SK-N-SH (cell line): Measurements from ENCODE around the gene TBPL1. TPM values are rescaled to one million over a fixed set of nuclear protein-coding genes. Genes with fewer than 3 reads are reported as not detected.

ENCODE experiments used
- CTCF ChIA-PET: fragments of 300-600, 350-600 bp; formaldehyde crosslinking; extraction: SDS; loops from one replicate; lab custom pipeline; 2021; lab: Yijun Ruan, JAX
- POLR2A ChIA-PET: fragments of 350-600 bp; sonication (Branson Sonifier 250); formaldehyde crosslinking; extraction: SDS; loops from one replicate; lab custom pipeline; 2020; ENCODE audit warnings: antibody characterized with exemption, inconsistent platforms; lab: Yijun Ruan, JAX
- DNase-seq: peaks from one replicate; pipeline ENCODE4 v3.0.0; 2012
- H2AFZ ChIP-seq: fragments of 200-600 bp; sonication (generic); 2 replicates; pipeline ENCODE4 v1.8.1; 2016; ENCODE audit warnings: antibody characterized with exemption, mild to moderate bottlenecking, low read depth
- H3F3A ChIP-seq: fragments of 200-600 bp; sonication (generic); replicated peaks from 2 replicates; pipeline ENCODE3; 2016; ENCODE audit warnings: antibody characterized with exemption, mild to moderate bottlenecking; ENCODE audit not compliant: insufficient read depth
- H3K27ac ChIP-seq, 2 experiments: fragments of 200-500 bp in 1 of 2; fragments of 200-600 bp in 1 of 2; sonication (Bioruptor generic) in 1 of 2; sonication (generic), shearing (Covaris generic) in 1 of 2; 2 replicates each; pipeline versions ENCODE4 v1.5.1 to v1.6.1; 2014 to 2016; ENCODE audit warnings: low read depth in 2 of 2, inconsistent platforms in 1 of 2, low read length in 1 of 2, mild to moderate bottlenecking in 1 of 2, mixed read lengths in 1 of 2
- H3K27me3 ChIP-seq: fragments of 200-600 bp; sonication (generic), shearing (Covaris generic); 2 replicates; pipeline ENCODE4 v1.6.1; 2016; ENCODE audit warnings: mixed run types; ENCODE audit not compliant: insufficient read depth
- H3K36me3 ChIP-seq, 2 experiments: fragments of 200-500 bp in 1 of 2; fragments of 200-600 bp in 1 of 2; sonication (Bioruptor generic) in 1 of 2; sonication (generic) in 1 of 2; replicated peaks in 1 of 2; 2 replicates each; pipeline versions ENCODE3 to v1.5.1; 2014 to 2016; ENCODE audit warnings: low read length in 1 of 2, mild to moderate bottlenecking in 1 of 2; ENCODE audit not compliant: insufficient read depth in 2 of 2, control insufficient read depth in 1 of 2
- H3K4me1 ChIP-seq, 2 experiments: fragments of 200-500 bp in 1 of 2; fragments of 200-600 bp in 1 of 2; sonication (Bioruptor generic) in 1 of 2; sonication (generic), shearing (Covaris generic) in 1 of 2; 2 replicates each; pipeline versions ENCODE4 v1.5.1 to v1.6.1; 2014 to 2016; ENCODE audit warnings: low read depth in 1 of 2, low read length in 1 of 2, mixed run types in 1 of 2; ENCODE audit not compliant: insufficient read depth in 2 of 2, control insufficient read depth in 1 of 2
- H3K4me2 ChIP-seq: fragments of 200-600 bp; sonication (generic), shearing (Covaris generic); 2 replicates; pipeline ENCODE4 v1.6.1; 2017; ENCODE audit warnings: mixed run types
- H3K4me3 ChIP-seq, 2 experiments: fragments of 200-500 bp in 1 of 2; fragments of 200-600 bp in 1 of 2; sonication (Bioruptor generic) in 1 of 2; sonication (generic), shearing (Covaris generic) in 1 of 2; 2 replicates each; pipeline versions ENCODE4 v1.5.1 to v1.8.1; 2014 to 2016; ENCODE audit warnings: low read depth in 2 of 2, inconsistent platforms in 1 of 2, low read length in 1 of 2, mild to moderate bottlenecking in 1 of 2, mixed read lengths in 1 of 2, moderate library complexity in 1 of 2
- H3K79me2 ChIP-seq: fragments of 200-600 bp; sonication (generic); 2 replicates; pipeline ENCODE4 v1.8.1; 2017; ENCODE audit warnings: mild to moderate bottlenecking; ENCODE audit not compliant: insufficient read depth
- H3K9ac ChIP-seq: fragments of 200-600 bp; sonication (generic); 2 replicates; pipeline ENCODE4 v1.6.1; 2017; ENCODE audit warnings: mixed run types
- H3K9me2 ChIP-seq: fragments of 200-600 bp; sonication (generic); 2 replicates; pipeline ENCODE4 v1.6.1; 2017; ENCODE audit warnings: mixed run types
- H3K9me3 ChIP-seq: fragments of 200-600 bp; sonication (generic); 2 replicates; pipeline ENCODE4 v1.6.1; 2017; ENCODE audit warnings: mixed run types, mild to moderate bottlenecking, moderate library complexity
- H4K20me1 ChIP-seq: fragments of 200-600 bp; sonication (generic); 2 replicates; pipeline ENCODE4 v1.6.1; 2017; ENCODE audit warnings: mild to moderate bottlenecking, mixed run types; ENCODE audit not compliant: insufficient read depth
- FOSL2 ChIP-seq: IDR thresholded peaks from 2 replicates; pipeline ENCODE4 v1.4.0; 2012; ENCODE audit warnings: low read depth, mild to moderate bottlenecking, moderate library complexity, borderline replicate concordance
- FOXJ3 ChIP-seq: sonication (generic); formaldehyde crosslinking; IDR thresholded peaks from 2 replicates; pipeline ENCODE4 v1.5.1; 2020; ENCODE audit warnings: mild to moderate bottlenecking, missing genetic modification reagents
- JUND ChIP-seq: IDR thresholded peaks from 2 replicates; pipeline ENCODE4 v1.4.0; 2012
- MAX ChIP-seq: IDR thresholded peaks from 2 replicates; pipeline ENCODE4 v1.4.0; 2012; ENCODE audit warnings: low read depth
- MEF2A ChIP-seq: IDR thresholded peaks from 2 replicates; pipeline ENCODE4 v1.4.0; 2012; ENCODE audit warnings: low read depth, borderline replicate concordance
- NFIC ChIP-seq: IDR thresholded peaks from 2 replicates; pipeline ENCODE4 v1.4.0; 2012; ENCODE audit warnings: borderline replicate concordance
- NRF1 ChIP-seq: IDR thresholded peaks from 2 replicates; pipeline ENCODE4 v1.6.1; 2012; ENCODE audit warnings: low read depth, mild to moderate bottlenecking, low read length
- POLR2AphosphoS5 ChIP-seq: IDR thresholded peaks from 2 replicates; pipeline ENCODE4 v1.6.1; 2012; ENCODE audit warnings: low read depth, low read length
- RFX5 ChIP-seq: IDR thresholded peaks from 2 replicates; pipeline ENCODE4 v1.6.1; 2012; ENCODE audit warnings: mild to moderate bottlenecking, improper control_type of control experiment, low read length
- TCF12 ChIP-seq: IDR thresholded peaks from 2 replicates; pipeline ENCODE4 v1.4.0; 2012
- WGBS: methylation state at CpG from one replicate; pipeline ENCODE4 v1.1.6; 2017; ENCODE audit warnings: low lambda C conversion rate; 5-methylcytosine and 5-hydroxymethylcytosine counted together
- polyA plus RNA-seq, 3 experiments: library from polyadenylated mRNA; depleted of rRNA; stranded (reverse); fragments of >200 nt; gene quantifications; 2 replicates each; pipeline ENCODE4 v1.2.3, GENCODE V29; 2012
- TF ChIP-seq, protein P1 (sequence below): fragments of 150-350 bp; IDR thresholded peaks from 2 replicates; pipeline ENCODE4 v1.6.1; 2016; ENCODE audit warnings: mild to moderate bottlenecking, low read depth, low read length
- TF ChIP-seq, protein P2 (sequence below): fragments of 150-350 bp; IDR thresholded peaks from 2 replicates; pipeline ENCODE4 v1.6.1; 2017; ENCODE audit warnings: antibody characterized with exemption, low read length, low read depth, borderline replicate concordance
- TF ChIP-seq, protein P3 (sequence below): IDR thresholded peaks from 2 replicates; pipeline ENCODE4; 2012

TBPL1 gene
- polyA plus RNA-seq, 1 of the 3 experiments (the other 2 are of a cell fraction), result 16.3 TPM

DNA sequence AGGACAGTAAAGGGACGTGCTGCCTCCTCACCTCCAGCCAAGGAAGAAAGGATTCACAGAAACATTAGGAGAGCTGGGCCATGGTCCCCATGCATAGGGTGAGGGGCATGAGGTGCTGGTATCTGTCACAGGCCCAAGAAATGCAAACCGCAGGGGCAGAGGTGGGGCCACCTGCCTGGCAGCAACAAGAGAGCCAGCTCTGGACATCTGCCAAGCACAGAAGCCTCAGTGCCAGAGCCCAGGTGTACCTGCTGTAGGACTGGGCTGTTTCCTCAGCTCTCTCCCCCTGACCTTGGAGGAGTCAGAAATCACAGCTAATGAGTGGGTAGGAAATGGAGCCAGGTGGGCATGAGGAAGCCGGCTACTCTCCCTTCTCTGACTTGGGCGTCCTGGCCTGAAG is 54.1 kb downstream of the TBPL1 start:
- Histone ChIP-seq H3K36me3 (no peaks in the 10 kb centered on the region), H3K79me2 (no peaks in the 10 kb centered on the region), H3K4me2 (no peak overlapping the region), H4K20me1 (no peaks in the 10 kb centered on the region), H3K9me2 (no peaks in the 10 kb centered on the region), H3K9me3 (no peaks in the 10 kb centered on the region), H3K27me3 (no peaks in the 10 kb centered on the region), H2AFZ (no peak overlapping the region), H3F3A (no peaks in the 10 kb centered on the region), H3K27ac (no peak overlapping the region), H3K4me1 (peaks cover 0 to 3% of the 10 kb centered on the region in 2 experiments; a peak in 1 of 4 replicates), H3K4me3 (no peak overlapping the region), H3K9ac (no peak overlapping the region)
- TF ChIP-seq TCF12 (no peak), JUND (no peak), MAX (no peak)
- CTCF ChIA-PET, result interaction anchor here (1.5 kb wide), 1 partner anchor 56 kb away, joined by 4 read pairs; no protein-coding TSS in a partner anchor
- no peak for DNase-seq
- 90% methylated on average over 3 of the region's 4 CpGs for WGBS
- POLR2A ChIA-PET, result no interaction called here

DNA sequence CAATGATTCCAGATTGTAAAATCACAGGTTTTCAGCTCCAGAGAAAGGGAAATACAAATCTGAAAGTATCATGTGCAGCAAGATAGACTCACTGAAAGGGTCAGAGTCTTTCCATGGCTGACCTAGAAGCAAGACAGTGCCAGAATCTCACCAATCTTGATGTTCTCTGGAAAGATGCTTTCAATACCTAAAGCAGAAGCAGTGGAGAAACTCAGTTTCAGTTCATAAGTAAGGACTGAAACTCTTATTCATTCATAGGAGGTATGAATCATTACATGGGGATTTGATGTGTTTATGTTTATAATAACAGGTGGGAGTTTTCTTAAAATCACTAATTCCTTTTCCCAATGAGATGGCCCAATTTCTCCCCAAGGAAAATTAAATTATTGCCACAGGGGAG is 56.9 kb downstream of the TBPL1 start:
- Histone ChIP-seq H3K79me2 (no peaks in the 10 kb centered on the region), H3K36me3 (no peaks in the 10 kb centered on the region), H3K9me2 (no peaks in the 10 kb centered on the region), H3K4me2 (no peak overlapping the region), H3K27me3 (no peaks in the 10 kb centered on the region), H3F3A (no peaks in the 10 kb centered on the region), H4K20me1 (no peaks in the 10 kb centered on the region), H3K27ac (no peak overlapping the region), H3K9me3 (no peaks in the 10 kb centered on the region), H2AFZ (no peak overlapping the region), H3K9ac (no peak overlapping the region), H3K4me3 (no peak overlapping the region), H3K4me1 (peaks cover 0 to 3% of the 10 kb centered on the region in 2 experiments; a peak in 1 of 4 replicates)
- no peak for DNase-seq
- ChIA-PET CTCF (interaction anchor here (1.3 kb wide), 1 partner anchor 54 kb away, joined by 4 read pairs; no protein-coding TSS in a partner anchor), POLR2A (no interaction called here)
- TF ChIP-seq, protein P1, sequence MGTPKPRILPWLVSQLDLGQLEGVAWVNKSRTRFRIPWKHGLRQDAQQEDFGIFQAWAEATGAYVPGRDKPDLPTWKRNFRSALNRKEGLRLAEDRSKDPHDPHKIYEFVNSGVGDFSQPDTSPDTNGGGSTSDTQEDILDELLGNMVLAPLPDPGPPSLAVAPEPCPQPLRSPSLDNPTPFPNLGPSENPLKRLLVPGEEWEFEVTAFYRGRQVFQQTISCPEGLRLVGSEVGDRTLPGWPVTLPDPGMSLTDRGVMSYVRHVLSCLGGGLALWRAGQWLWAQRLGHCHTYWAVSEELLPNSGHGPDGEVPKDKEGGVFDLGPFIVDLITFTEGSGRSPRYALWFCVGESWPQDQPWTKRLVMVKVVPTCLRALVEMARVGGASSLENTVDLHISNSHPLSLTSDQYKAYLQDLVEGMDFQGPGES, result no peak
- TF ChIP-seq MEF2A (no peak), FOSL2 (no peak), FOXJ3 (CRISPR knock-in tag) (no peak), NRF1 (no peak), TCF12 (no peak), RFX5 (no peak), POLR2AphosphoS5 (no peak), NFIC (no peak)
- TF ChIP-seq, protein P2, sequence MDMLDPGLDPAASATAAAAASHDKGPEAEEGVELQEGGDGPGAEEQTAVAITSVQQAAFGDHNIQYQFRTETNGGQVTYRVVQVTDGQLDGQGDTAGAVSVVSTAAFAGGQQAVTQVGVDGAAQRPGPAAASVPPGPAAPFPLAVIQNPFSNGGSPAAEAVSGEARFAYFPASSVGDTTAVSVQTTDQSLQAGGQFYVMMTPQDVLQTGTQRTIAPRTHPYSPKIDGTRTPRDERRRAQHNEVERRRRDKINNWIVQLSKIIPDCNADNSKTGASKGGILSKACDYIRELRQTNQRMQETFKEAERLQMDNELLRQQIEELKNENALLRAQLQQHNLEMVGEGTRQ, result no peak
- TF ChIP-seq, protein P3, sequence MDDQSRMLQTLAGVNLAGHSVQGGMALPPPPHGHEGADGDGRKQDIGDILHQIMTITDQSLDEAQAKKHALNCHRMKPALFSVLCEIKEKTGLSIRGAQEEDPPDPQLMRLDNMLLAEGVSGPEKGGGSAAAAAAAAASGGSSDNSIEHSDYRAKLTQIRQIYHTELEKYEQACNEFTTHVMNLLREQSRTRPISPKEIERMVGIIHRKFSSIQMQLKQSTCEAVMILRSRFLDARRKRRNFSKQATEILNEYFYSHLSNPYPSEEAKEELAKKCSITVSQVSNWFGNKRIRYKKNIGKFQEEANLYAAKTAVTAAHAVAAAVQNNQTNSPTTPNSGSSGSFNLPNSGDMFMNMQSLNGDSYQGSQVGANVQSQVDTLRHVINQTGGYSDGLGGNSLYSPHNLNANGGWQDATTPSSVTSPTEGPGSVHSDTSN, result no peak
